SK-N-SH (cell line): ENCODE data around the gene SLC2A13. TPM values are rescaled to one million over a fixed set of nuclear protein-coding genes. Genes with fewer than 3 reads are reported as not detected.

Experiments used
- CTCF ChIA-PET: fragments of 300-600, 350-600 bp; formaldehyde crosslinking; extraction: SDS; loops from one replicate; lab custom pipeline; 2021; lab: Yijun Ruan, JAX
- POLR2A ChIA-PET: fragments of 350-600 bp; sonication (Branson Sonifier 250); formaldehyde crosslinking; extraction: SDS; loops from one replicate; lab custom pipeline; 2020; ENCODE audit warnings: antibody characterized with exemption, inconsistent platforms; lab: Yijun Ruan, JAX
- DNase-seq: peaks from one replicate; pipeline ENCODE4 v3.0.0; 2012
- H2AFZ ChIP-seq: fragments of 200-600 bp; sonication (generic); 2 replicates; pipeline ENCODE4 v1.8.1; 2016; ENCODE audit warnings: antibody characterized with exemption, mild to moderate bottlenecking, low read depth
- H3F3A ChIP-seq: fragments of 200-600 bp; sonication (generic); replicated peaks from 2 replicates; pipeline ENCODE3; 2016; ENCODE audit warnings: antibody characterized with exemption, mild to moderate bottlenecking; ENCODE audit not compliant: insufficient read depth
- H3K27ac ChIP-seq, 2 experiments: fragments of 200-500 bp in 1 of 2; fragments of 200-600 bp in 1 of 2; sonication (Bioruptor generic) in 1 of 2; sonication (generic), shearing (Covaris generic) in 1 of 2; 2 replicates each; pipeline versions ENCODE4 v1.5.1 to v1.6.1; 2014 to 2016; ENCODE audit warnings: low read depth in 2 of 2, inconsistent platforms in 1 of 2, low read length in 1 of 2, mild to moderate bottlenecking in 1 of 2, mixed read lengths in 1 of 2
- H3K27me3 ChIP-seq: fragments of 200-600 bp; sonication (generic), shearing (Covaris generic); 2 replicates; pipeline ENCODE4 v1.6.1; 2016; ENCODE audit warnings: mixed run types; ENCODE audit not compliant: insufficient read depth
- H3K36me3 ChIP-seq, 2 experiments: fragments of 200-500 bp in 1 of 2; fragments of 200-600 bp in 1 of 2; sonication (Bioruptor generic) in 1 of 2; sonication (generic) in 1 of 2; replicated peaks in 1 of 2; 2 replicates each; pipeline versions ENCODE3 to v1.5.1; 2014 to 2016; ENCODE audit warnings: low read length in 1 of 2, mild to moderate bottlenecking in 1 of 2; ENCODE audit not compliant: insufficient read depth in 2 of 2, control insufficient read depth in 1 of 2
- H3K4me1 ChIP-seq, 2 experiments: fragments of 200-500 bp in 1 of 2; fragments of 200-600 bp in 1 of 2; sonication (Bioruptor generic) in 1 of 2; sonication (generic), shearing (Covaris generic) in 1 of 2; 2 replicates each; pipeline versions ENCODE4 v1.5.1 to v1.6.1; 2014 to 2016; ENCODE audit warnings: low read depth in 1 of 2, low read length in 1 of 2, mixed run types in 1 of 2; ENCODE audit not compliant: insufficient read depth in 2 of 2, control insufficient read depth in 1 of 2
- H3K4me2 ChIP-seq: fragments of 200-600 bp; sonication (generic), shearing (Covaris generic); 2 replicates; pipeline ENCODE4 v1.6.1; 2017; ENCODE audit warnings: mixed run types
- H3K4me3 ChIP-seq, 2 experiments: fragments of 200-500 bp in 1 of 2; fragments of 200-600 bp in 1 of 2; sonication (Bioruptor generic) in 1 of 2; sonication (generic), shearing (Covaris generic) in 1 of 2; 2 replicates each; pipeline versions ENCODE4 v1.5.1 to v1.8.1; 2014 to 2016; ENCODE audit warnings: low read depth in 2 of 2, inconsistent platforms in 1 of 2, low read length in 1 of 2, mild to moderate bottlenecking in 1 of 2, mixed read lengths in 1 of 2, moderate library complexity in 1 of 2
- H3K79me2 ChIP-seq: fragments of 200-600 bp; sonication (generic); 2 replicates; pipeline ENCODE4 v1.8.1; 2017; ENCODE audit warnings: mild to moderate bottlenecking; ENCODE audit not compliant: insufficient read depth
- H3K9ac ChIP-seq: fragments of 200-600 bp; sonication (generic); 2 replicates; pipeline ENCODE4 v1.6.1; 2017; ENCODE audit warnings: mixed run types
- H3K9me2 ChIP-seq: fragments of 200-600 bp; sonication (generic); 2 replicates; pipeline ENCODE4 v1.6.1; 2017; ENCODE audit warnings: mixed run types
- H3K9me3 ChIP-seq: fragments of 200-600 bp; sonication (generic); 2 replicates; pipeline ENCODE4 v1.6.1; 2017; ENCODE audit warnings: mixed run types, mild to moderate bottlenecking, moderate library complexity
- H4K20me1 ChIP-seq: fragments of 200-600 bp; sonication (generic); 2 replicates; pipeline ENCODE4 v1.6.1; 2017; ENCODE audit warnings: mild to moderate bottlenecking, mixed run types; ENCODE audit not compliant: insufficient read depth
- CHD2 ChIP-seq: fragments of 150-350 bp; IDR thresholded peaks from 2 replicates; pipeline ENCODE4 v1.6.1; 2018; ENCODE audit warnings: low read length; ENCODE audit not compliant: partially characterized antibody
- CTCF ChIP-seq: fragments of 200-600 bp; sonication (generic); IDR thresholded peaks from 2 replicates; pipeline ENCODE4 v1.6.1; 2017; ENCODE audit warnings: antibody characterized with exemption, mild to moderate bottlenecking, moderate library complexity
- FOXJ3 ChIP-seq: sonication (generic); formaldehyde crosslinking; IDR thresholded peaks from 2 replicates; pipeline ENCODE4 v1.5.1; 2020; ENCODE audit warnings: mild to moderate bottlenecking, missing genetic modification reagents
- FOXM1 ChIP-seq: IDR thresholded peaks from 2 replicates; pipeline ENCODE4 v1.4.0; 2012; ENCODE audit warnings: low read depth, mild to moderate bottlenecking
- GATA2 ChIP-seq: sonication (generic); formaldehyde crosslinking; IDR thresholded peaks from 2 replicates; pipeline ENCODE4 v1.5.0; 2020; ENCODE audit warnings: mild to moderate bottlenecking, missing genetic modification reagents
- JUND ChIP-seq: IDR thresholded peaks from 2 replicates; pipeline ENCODE4 v1.4.0; 2012
- NRF1 ChIP-seq: IDR thresholded peaks from 2 replicates; pipeline ENCODE4 v1.6.1; 2012; ENCODE audit warnings: low read depth, mild to moderate bottlenecking, low read length
- POLR2AphosphoS5 ChIP-seq: IDR thresholded peaks from 2 replicates; pipeline ENCODE4 v1.6.1; 2012; ENCODE audit warnings: low read depth, low read length
- RAD21 ChIP-seq: IDR thresholded peaks from 2 replicates; pipeline ENCODE4 v1.6.1; 2012; ENCODE audit warnings: mild to moderate bottlenecking, low read length
- REST ChIP-seq: IDR thresholded peaks from 2 replicates; pipeline ENCODE4 v1.6.1; 2012; ENCODE audit warnings: mild to moderate bottlenecking, low read depth, low read length, moderate library complexity
- RXRA ChIP-seq: IDR thresholded peaks from 2 replicates; pipeline ENCODE4 v1.4.0; 2012; ENCODE audit warnings: low read depth, mild to moderate bottlenecking, borderline replicate concordance
- TCF12 ChIP-seq: IDR thresholded peaks from 2 replicates; pipeline ENCODE4 v1.4.0; 2012
- TEAD4 ChIP-seq: IDR thresholded peaks from 2 replicates; pipeline ENCODE4 v1.4.0; 2012; ENCODE audit warnings: mild to moderate bottlenecking, borderline replicate concordance; ENCODE audit not compliant: insufficient read depth
- YY1 ChIP-seq: IDR thresholded peaks from 2 replicates; pipeline ENCODE4 v1.4.0; 2012; ENCODE audit warnings: low read depth, mild to moderate bottlenecking
- ZBTB33 ChIP-seq: IDR thresholded peaks from 2 replicates; pipeline ENCODE4 v1.4.0; 2012; ENCODE audit warnings: low read depth, borderline replicate concordance
- WGBS: methylation state at CpG from one replicate; pipeline ENCODE4 v1.1.6; 2017; ENCODE audit warnings: low lambda C conversion rate; 5-methylcytosine and 5-hydroxymethylcytosine counted together
- polyA plus RNA-seq, 3 experiments: library from polyadenylated mRNA; depleted of rRNA; stranded (reverse); fragments of >200 nt; gene quantifications; 2 replicates each; pipeline ENCODE4 v1.2.3, GENCODE V29; 2012
- TF ChIP-seq, protein P1 (sequence below): fragments of 150-350 bp; IDR thresholded peaks from 2 replicates; pipeline ENCODE4 v1.6.1; 2017; ENCODE audit warnings: antibody characterized with exemption, low read length, low read depth, borderline replicate concordance
- TF ChIP-seq, protein P2 (sequence below): IDR thresholded peaks from 2 replicates; pipeline ENCODE4 v1.4.0; 2012; ENCODE audit warnings: low read depth
- TF ChIP-seq, protein P3 (sequence below): IDR thresholded peaks from 2 replicates; pipeline ENCODE4; 2012

SLC2A13 gene
- polyA plus RNA-seq, 1 of the 3 experiments (the other 2 are of a cell fraction): 0.21 TPM

DNA sequence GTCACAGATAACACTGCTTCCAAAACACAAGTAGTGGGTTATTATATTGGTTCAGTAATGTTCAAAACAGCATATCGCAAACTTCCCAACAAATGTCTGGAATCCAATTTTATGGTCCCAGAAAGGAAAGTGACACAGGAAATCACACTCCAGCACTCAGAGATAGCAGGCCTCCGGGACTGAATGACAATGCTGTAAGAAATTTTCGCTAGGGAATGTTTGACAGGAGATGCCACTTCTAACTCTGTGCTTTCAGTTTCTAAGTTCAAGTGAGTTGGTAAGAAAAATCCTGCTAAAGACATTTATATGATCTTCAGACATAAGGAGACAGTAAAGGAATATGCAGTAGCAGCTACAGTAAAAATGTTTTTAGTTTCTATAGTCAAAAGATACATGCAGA is 93.2 kb downstream of the SLC2A13 start:
- Histone ChIP-seq H3F3A (no peaks in the 10 kb centered on the region), H3K4me1 (peaks cover 0 to 5% of the 10 kb centered on the region in 2 experiments; a peak in 1 of 4 replicates), H4K20me1 (no peaks in the 10 kb centered on the region), H3K9me3 (no peaks in the 10 kb centered on the region), H3K9me2 (no peaks in the 10 kb centered on the region), H2AFZ (no peak overlapping the region), H3K4me3 (no peak overlapping the region), H3K9ac (no peak overlapping the region), H3K79me2 (no peaks in the 10 kb centered on the region), H3K4me2 (no peak overlapping the region), H3K27ac (no peak overlapping the region), H3K36me3 (no peaks in the 10 kb centered on the region), H3K27me3 (no peaks in the 10 kb centered on the region)
- no peak for DNase-seq
- POLR2A ChIA-PET: no interaction called here
- CTCF ChIA-PET: interaction anchor here (1.8 to 5.6 kb wide), 2 partner anchors 17 to 95 kb away, joined by 5 to 51 read pairs; partner anchors contain the start of gene SLC2A13
- WGBS: 75% methylated on average over 3 of the region's 3 CpGs
- TF ChIP-seq, protein P1, sequence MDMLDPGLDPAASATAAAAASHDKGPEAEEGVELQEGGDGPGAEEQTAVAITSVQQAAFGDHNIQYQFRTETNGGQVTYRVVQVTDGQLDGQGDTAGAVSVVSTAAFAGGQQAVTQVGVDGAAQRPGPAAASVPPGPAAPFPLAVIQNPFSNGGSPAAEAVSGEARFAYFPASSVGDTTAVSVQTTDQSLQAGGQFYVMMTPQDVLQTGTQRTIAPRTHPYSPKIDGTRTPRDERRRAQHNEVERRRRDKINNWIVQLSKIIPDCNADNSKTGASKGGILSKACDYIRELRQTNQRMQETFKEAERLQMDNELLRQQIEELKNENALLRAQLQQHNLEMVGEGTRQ: no peak
- TF ChIP-seq RXRA: no peak
- TF ChIP-seq TCF12: no peak
- no peak for TF ChIP-seq POLR2AphosphoS5
- TF ChIP-seq CTCF: no peak
- no peak for TF ChIP-seq JUND
- TF ChIP-seq GATA2 (CRISPR knock-in tag): no peak
- no peak for TF ChIP-seq YY1
- no peak for TF ChIP-seq RAD21
- no peak for TF ChIP-seq CHD2

- ChIA-PET POLR2A (no interaction called here), CTCF (interaction anchor here (0.6 to 5.6 kb wide), 39 partner anchors 7 to 303 kb away, joined by 3 to 51 read pairs (median 5); partner anchors contain the start of gene SLC2A13)
- Histone ChIP-seq H3K9me2 (no peaks in the 10 kb centered on the region), H3K9me3 (no peaks in the 10 kb centered on the region), H3K27me3 (no peaks in the 10 kb centered on the region), H3K36me3 (no peaks in the 10 kb centered on the region), H3F3A (no peaks in the 10 kb centered on the region), H3K4me1 (peaks cover 0 to 5% of the 10 kb centered on the region in 2 experiments; a peak in 1 of 4 replicates), H3K27ac (no peak overlapping the region), H4K20me1 (no peaks in the 10 kb centered on the region), H3K79me2 (no peaks in the 10 kb centered on the region), H3K9ac (no peak overlapping the region), H3K4me3 (peak overlapping the region in 1 of 2 experiments; percentile 14; a peak in 1 of 4 replicates), H3K4me2 (peak overlapping the region; percentile 61; the same call in 1 of the 2 replicates), H2AFZ (no peak overlapping the region; the same call in 1 of the 2 replicates)
- DNase-seq: no peak
- 79% methylated on average over 2 of the region's 3 CpGs for WGBS
- TF ChIP-seq RAD21 (no peak), FOXJ3 (CRISPR knock-in tag) (no peak), FOXM1 (no peak), ZBTB33 (no peak), TEAD4 (no peak), CHD2 (no peak), REST (no peak), NRF1 (no peak), RXRA (no peak), JUND (no peak), GATA2 (CRISPR knock-in tag) (no peak)
- TF ChIP-seq, protein P2, sequence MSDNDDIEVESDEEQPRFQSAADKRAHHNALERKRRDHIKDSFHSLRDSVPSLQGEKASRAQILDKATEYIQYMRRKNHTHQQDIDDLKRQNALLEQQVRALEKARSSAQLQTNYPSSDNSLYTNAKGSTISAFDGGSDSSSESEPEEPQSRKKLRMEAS: no peak
- TF ChIP-seq, protein P3, sequence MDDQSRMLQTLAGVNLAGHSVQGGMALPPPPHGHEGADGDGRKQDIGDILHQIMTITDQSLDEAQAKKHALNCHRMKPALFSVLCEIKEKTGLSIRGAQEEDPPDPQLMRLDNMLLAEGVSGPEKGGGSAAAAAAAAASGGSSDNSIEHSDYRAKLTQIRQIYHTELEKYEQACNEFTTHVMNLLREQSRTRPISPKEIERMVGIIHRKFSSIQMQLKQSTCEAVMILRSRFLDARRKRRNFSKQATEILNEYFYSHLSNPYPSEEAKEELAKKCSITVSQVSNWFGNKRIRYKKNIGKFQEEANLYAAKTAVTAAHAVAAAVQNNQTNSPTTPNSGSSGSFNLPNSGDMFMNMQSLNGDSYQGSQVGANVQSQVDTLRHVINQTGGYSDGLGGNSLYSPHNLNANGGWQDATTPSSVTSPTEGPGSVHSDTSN: no peak
Measured at GRCh38 chr12:40011775-40012129, 94.1 kb downstream of the SLC2A13 start.
